Activated naive CD4-positive, alpha-beta T cell treated with anti-CD3 and anti-CD28 coated beads, Interleukin-2, amount 50 U/mL, for 72 hours (primary cell): ENCODE measurements around the gene CCDC30. TPM values are rescaled to one million over a fixed set of nuclear protein-coding genes. Genes with fewer than 3 reads are reported as not detected.
"Not testable (repeated sequence)": the region's sequence is repeated elsewhere in the genome, so short reads cannot be mapped to it uniquely, and the experiment has no call there.

Source experiments
- ATAC-seq, 2 donors: fragments of 150-1000 bp; cut with Tn5 transposase; 2 replicates each; pipeline ENCODE4 v1.10.0; 2021; ENCODE audit warnings: mild to moderate bottlenecking in 2 of 2, moderate library complexity in 2 of 2
- DNase-seq, 2 donors: peaks; one replicate each; pipeline ENCODE4 v3.0.0; 2021 to 2022; ENCODE audit warnings: low spot score in 2 of 2
- H3K27ac Mint-ChIP-seq, 2 donors: one replicate each; pipeline ENCODE4 v1.8.0; 2022; ENCODE audit warnings: mild to moderate bottlenecking in 2 of 2, mixed read lengths in 2 of 2
- H3K36me3 Mint-ChIP-seq, 2 donors: one replicate each; pipeline ENCODE4 v1.8.0; 2022; ENCODE audit warnings: mixed read lengths in 2 of 2
- H3K9me3 Mint-ChIP-seq, 2 donors: one replicate each; pipeline ENCODE4 v1.8.0; 2022; ENCODE audit warnings: mixed read lengths in 2 of 2
- total RNA-seq, 2 donors: library from RNA; stranded (reverse); gene quantifications; one replicate each; pipeline ENCODE4 v1.2.3, GENCODE V29; 2022

The CCDC30 gene
- total RNA-seq, 2 donors from 2014 or later: 2.2 to 2.3 TPM

DNA sequence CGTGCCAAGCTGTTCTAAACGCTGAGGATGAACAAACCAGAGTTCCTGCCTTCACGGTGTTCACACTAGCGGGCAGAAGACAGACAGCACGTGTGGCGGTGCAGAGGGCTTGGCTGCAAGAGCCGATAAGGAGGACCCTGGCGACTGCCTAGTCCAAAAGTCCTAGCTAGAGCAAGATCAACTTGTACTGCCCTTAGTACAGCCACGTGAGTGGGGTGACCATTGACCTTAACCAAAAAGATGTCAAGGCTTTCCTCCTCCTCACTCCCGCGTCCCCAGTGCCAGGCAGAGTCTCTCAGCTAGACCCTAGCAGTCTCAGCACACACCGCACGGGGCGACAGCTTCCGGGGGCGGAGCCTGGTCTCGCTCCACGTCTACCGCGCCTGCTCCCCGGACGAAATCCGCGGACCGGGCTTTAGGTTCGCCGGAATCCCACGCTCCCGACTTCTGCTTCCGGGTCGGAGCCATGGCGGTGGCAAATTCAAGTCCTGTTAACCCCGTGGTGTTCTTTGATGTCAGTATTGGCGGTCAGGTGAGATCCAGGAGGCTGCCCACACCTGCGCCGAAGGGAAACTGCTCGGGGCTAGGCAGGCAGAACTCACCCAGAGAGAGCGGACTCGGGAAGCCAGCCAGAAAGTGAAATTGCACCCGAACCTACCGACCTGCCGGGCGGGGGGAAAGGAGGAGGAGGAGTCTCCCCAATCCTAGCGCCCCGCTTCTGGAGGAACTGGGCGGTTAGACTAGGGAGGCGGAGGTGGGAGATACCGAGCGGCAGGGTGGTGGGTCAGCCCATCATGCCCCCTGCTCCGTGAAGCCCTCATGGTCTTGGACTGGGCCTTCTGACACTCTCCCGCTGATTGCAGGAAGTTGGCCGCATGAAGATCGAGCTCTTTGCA is 195.1 kb downstream of the CCDC30 start, which contains the start of gene PPIH:
Gene PPIH, plus strand, starts transcription at position 443 of the 896 bp plus-strand sequence. Its CDS starts 24 bp downstream, at position 467.
- ATAC-seq: peak; percentile 97 to 99
- Mint-ChIP-seq H3K36me3 (peaks cover 26 to 30% of the 10 kb centered on the region in 2 donors), H3K27ac (peak within 1 kb of the TSS; percentile 94 to 98), H3K9me3 (no peaks in the 10 kb centered on the region)
- peak; percentile 93 to 94 for DNase-seq

- no peaks in the 10 kb centered on the region for H3K9me3 Mint-ChIP-seq
- no peak for ATAC-seq
- no peak for DNase-seq
- peak overlapping the region; percentile 94 to 98 for H3K27ac Mint-ChIP-seq
- H3K36me3 Mint-ChIP-seq: peaks cover 29 to 34% of the 10 kb centered on the region in 2 donors
Measured at GRCh38 chr1:42658877-42659337, 195.8 kb downstream of the CCDC30 start.

DNA sequence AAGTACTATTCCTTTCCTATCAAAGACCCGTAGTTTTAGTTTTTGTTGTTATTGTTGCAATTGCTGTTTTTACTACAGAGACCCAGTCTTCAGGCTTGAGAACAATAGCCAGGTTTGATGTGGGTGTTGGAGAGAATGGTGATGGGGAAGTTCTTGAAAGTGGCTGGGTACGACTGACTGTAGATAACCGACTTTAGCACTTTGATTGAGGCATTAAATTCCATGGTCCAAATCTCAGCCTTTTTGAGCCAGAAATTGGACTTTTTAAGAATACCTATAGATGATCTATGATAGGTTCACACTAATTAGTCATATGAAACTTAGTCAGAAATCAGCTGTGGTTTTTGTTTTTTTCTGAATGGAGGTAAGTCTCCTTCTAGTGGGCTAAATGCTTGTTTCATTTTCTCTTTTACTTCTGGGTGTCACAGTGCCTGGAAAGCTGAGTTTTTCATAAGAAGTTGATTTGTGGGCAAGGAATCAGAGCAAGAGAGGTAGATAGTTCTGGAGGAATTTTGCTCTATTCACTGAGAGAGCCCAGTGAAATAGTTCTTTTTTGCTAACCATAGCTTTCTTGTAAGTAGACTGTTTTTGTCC is 197.9 kb downstream of the CCDC30 start:
- H3K36me3 Mint-ChIP-seq: peaks cover 34 to 35% of the 10 kb centered on the region in 2 donors
- ATAC-seq (peak; percentile 38 to 62), DNase-seq (no peak)
- H3K9me3 Mint-ChIP-seq: no peaks in the 10 kb centered on the region
- H3K27ac Mint-ChIP-seq: peak overlapping the region; percentile 72 to 95

GRCh38 chr1:42669936-42670335 is 206.8 kb downstream of the CCDC30 start:
- DNase-seq (no peak), ATAC-seq (no peak)
- peaks cover 0 to 4% of the 10 kb centered on the region in 2 donors for H3K36me3 Mint-ChIP-seq
- H3K27ac Mint-ChIP-seq: no peak overlapping the region
- H3K9me3 Mint-ChIP-seq: no peaks in the 10 kb centered on the region

- Mint-ChIP-seq H3K27ac (no peak overlapping the region), H3K36me3 (peaks cover 0 to 4% of the 10 kb centered on the region in 2 donors), H3K9me3 (no peaks in the 10 kb centered on the region)
- ATAC-seq (no peak), DNase-seq (no peak)
Measured at GRCh38 chr1:42670425-42670824, 207.3 kb downstream of the CCDC30 start.

DNA sequence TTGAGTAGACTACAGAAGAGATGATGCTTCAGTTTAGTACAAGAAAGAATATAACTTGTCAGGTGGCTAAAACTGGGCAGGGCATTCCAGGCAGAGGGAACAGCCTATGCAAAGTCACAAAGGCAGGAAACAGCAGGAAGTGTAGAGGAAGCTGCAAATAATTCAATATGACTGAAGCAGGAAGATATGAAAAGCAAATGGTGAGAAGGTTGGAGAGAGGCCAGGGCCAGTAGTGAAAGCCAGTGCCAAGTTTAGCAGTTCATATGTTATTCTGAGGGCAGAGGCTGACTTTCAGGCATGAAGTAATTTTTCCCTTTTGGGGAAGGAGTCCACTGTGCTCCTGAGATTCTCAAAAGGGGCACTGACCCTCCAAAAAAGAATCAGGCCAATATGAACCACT is 211.1 kb downstream of the CCDC30 start:
- Mint-ChIP-seq H3K9me3 (no peaks in the 10 kb centered on the region), H3K27ac (peak overlapping the region in 1 of 2 donors; percentile 62), H3K36me3 (peaks cover 0 to 4% of the 10 kb centered on the region in 2 donors)
- no peak for DNase-seq
- no peak for ATAC-seq

GRCh38 chr1:42674682-42675081 is 211.6 kb downstream of the CCDC30 start:
- peak overlapping the region in 1 of 2 donors; percentile 11 for H3K27ac Mint-ChIP-seq
- peaks cover 0 to 4% of the 10 kb centered on the region in 2 donors for H3K36me3 Mint-ChIP-seq
- no peak for DNase-seq
- no peaks in the 10 kb centered on the region for H3K9me3 Mint-ChIP-seq
- ATAC-seq: no peak

GRCh38 chr1:42675467-42675866 is 212.4 kb downstream of the CCDC30 start:
- H3K36me3 Mint-ChIP-seq: peaks cover 0 to 4% of the 10 kb centered on the region in 2 donors
- H3K27ac Mint-ChIP-seq: peak overlapping the region in 1 of 2 donors; percentile 2
- no peaks in the 10 kb centered on the region for H3K9me3 Mint-ChIP-seq
- DNase-seq: no peak
- no peak for ATAC-seq

- Mint-ChIP-seq H3K27ac (no peak overlapping the region), H3K36me3 (peaks cover 0 to 11% of the 10 kb centered on the region in 2 donors), H3K9me3 (no peaks in the 10 kb centered on the region)
- ATAC-seq (no peak), DNase-seq (no peak)
Measured at GRCh38 chr1:42676534-42677087, 213.5 kb downstream of the CCDC30 start.

DNA sequence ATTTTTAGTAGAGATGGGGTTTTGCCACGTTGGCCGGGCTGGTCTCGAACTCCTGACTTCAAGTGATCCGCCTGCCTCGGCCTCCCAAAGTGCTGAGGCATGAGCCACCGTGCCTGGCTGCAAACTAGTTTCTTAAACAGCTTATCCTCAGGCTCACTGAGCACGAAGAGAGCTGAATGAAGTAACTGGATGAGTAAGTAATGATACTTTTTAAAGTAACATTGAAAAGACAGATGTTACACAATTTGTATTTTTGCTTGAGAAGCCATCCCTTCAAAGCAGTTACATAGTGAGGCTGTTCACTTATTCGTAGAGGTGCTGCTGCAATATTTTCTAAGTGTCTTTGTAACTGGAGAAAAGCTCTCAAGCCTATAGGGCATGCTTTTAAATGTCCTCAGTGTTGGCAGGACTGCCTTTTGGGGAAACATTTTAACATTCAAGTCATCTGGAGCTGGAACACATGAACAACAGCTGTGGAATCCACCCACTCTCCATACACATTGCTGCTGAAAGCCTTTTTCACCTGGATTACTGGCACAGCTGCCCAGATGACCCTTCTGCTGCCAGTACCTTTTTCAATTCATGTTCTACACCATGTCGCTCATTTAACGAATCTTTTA is 216.4 kb downstream of the CCDC30 start:
- no peak for ATAC-seq
- Mint-ChIP-seq H3K36me3 (peaks cover 22 to 30% of the 10 kb centered on the region in 2 donors), H3K9me3 (no peaks in the 10 kb centered on the region), H3K27ac (no peak overlapping the region)
- no peak for DNase-seq

DNA sequence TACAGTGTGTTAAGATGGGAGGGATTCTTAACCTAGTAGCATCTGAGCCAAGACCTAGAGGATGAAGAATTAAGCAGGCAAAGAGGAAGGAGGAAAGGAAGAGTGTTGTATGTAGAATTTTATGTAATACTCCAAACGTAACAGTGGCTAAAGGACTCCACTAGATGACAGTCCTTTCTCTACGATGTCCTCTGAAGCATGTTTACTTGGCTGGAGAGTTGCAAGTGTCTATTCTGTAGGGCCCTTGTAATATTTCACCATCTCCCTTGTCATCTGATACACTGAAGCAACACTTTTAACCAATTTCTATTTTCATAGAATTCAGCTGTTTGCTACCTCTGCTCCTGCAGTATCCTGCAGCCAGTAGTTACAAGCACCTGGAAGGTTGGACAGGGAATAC is 217.0 kb downstream of the CCDC30 start:
- DNase-seq (no peak), ATAC-seq (no peak)
- H3K27ac Mint-ChIP-seq: no peak overlapping the region
- H3K36me3 Mint-ChIP-seq: peaks cover 27 to 36% of the 10 kb centered on the region in 2 donors
- no peaks in the 10 kb centered on the region for H3K9me3 Mint-ChIP-seq

DNA sequence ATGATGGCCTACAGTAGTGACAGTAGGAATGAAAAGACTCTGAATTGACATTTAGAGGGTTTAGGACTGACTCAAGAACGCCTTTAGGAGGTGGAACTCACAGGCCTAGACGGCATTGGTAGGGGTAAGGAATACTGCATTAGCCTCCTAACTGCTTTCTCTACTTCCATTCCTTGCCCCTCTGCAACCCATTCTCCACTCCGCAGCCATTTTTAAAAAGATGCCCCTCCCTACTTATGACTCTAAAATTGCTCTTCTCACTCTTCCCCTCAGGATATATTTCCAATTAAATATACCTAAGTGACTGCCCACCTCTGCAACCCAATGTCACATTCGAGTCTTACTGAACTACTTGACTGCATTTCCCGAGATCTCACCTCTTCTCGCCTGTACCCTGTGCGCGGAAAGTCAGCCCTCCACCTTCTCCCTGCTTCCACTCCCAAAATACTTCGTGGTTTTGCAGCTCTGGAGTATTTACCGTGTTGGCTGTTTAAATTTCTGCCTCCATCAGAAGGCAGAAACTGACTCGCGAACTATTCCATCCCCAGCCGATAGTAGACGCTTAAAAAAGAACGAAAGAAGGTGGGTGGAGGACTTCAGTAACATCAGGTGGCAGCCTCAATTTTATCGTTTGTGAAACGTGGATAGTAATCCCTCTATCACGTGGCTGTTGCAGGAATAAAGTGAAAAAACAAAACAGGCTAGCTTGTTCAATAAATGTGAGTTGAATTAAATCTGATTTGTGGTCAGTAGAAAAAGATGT is 218.0 kb downstream of the CCDC30 start:
- no peak for ATAC-seq
- Mint-ChIP-seq H3K27ac (peak overlapping the region; percentile 99), H3K36me3 (peaks cover 37 to 40% of the 10 kb centered on the region in 2 donors), H3K9me3 (no peaks in the 10 kb centered on the region)
- DNase-seq: no peak

GRCh38 chr1:42681741-42682483 is 218.8 kb downstream of the CCDC30 start, which contains the start of gene YBX1:
TSS of gene YBX1 (plus strand) at chr1:42682418. CDS start at chr1:42682566, 148 bp downstream.
- ATAC-seq: peak; percentile 95
- peak within 1 kb of the TSS; percentile 99 for H3K27ac Mint-ChIP-seq
- peaks cover 40 to 44% of the 10 kb centered on the region in 2 donors for H3K36me3 Mint-ChIP-seq
- peak; percentile 94 to 97 for DNase-seq
- no peaks in the 10 kb centered on the region for H3K9me3 Mint-ChIP-seq

DNA sequence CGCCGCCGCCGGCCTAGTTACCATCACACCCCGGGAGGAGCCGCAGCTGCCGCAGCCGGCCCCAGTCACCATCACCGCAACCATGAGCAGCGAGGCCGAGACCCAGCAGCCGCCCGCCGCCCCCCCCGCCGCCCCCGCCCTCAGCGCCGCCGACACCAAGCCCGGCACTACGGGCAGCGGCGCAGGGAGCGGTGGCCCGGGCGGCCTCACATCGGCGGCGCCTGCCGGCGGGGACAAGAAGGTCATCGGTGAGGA is 219.3 kb downstream of the CCDC30 start:
- peaks cover 40 to 49% of the 10 kb centered on the region in 2 donors for H3K36me3 Mint-ChIP-seq
- not testable (repeated sequence) for DNase-seq, H3K9me3 Mint-ChIP-seq
- peak; percentile 16 to 23 for ATAC-seq
- peak overlapping the region; percentile 99 for H3K27ac Mint-ChIP-seq

DNA sequence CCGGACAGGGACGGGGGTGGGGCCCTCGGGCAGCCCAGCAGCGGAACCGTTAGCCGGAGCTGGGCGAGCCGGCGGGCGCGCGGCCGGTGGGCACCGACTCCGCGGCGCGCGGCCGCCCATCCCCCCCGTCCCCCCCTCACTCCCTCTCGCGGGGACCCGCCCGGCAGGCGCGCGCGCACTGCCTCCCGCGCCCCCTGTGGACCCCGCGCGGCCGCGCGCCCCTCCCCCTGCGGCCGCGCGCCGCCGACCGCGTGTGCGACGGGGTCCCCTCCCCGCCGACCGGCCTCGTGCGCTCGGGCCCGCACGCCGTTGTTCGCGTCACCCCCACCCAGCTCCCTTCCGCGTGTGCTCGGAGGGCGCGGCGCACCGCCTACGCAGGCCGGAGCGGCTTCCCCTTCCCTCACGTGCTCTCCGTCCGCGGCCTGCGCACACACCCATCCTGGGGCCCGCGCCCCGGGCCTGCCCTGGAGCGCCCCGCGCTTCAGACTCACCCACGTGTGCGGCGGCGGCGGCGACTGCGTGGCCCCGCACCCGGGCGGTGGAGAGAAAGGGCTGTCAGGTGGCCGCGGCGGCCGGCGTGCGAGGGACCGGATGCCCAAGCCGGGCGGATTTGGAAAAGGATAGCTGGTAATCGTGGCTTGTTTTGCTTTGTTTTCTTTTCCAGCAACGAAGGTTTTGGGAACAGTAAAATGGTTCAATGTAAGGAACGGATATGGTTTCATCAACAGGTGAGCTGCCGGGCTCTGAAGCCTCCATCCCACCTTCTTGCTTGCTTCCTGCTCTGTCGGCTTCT is 219.8 kb downstream of the CCDC30 start:
- peak; percentile 51 to 76 for DNase-seq
- Mint-ChIP-seq H3K36me3 (peaks cover 40 to 54% of the 10 kb centered on the region in 2 donors), H3K9me3 (no peaks in the 10 kb centered on the region), H3K27ac (peak overlapping the region; percentile 96 to 99)
- ATAC-seq: peak; percentile 25 to 57
